ENCODE results near the gene CFAP20DC. TPM values are rescaled to one million over a fixed set of nuclear protein-coding genes. Genes with fewer than 3 reads are reported as not detected.
"Not testable (repeated sequence)": the region's sequence is repeated elsewhere in the genome, so short reads cannot be mapped to it uniquely, and the experiment has no call there.

CFAP20DC gene
- total and polyA plus RNA-seq, 2 experiments from 2014 or later, result 7.4 to 11.4 TPM

- TF ChIP-seq CTCF (conservative IDR thresholded peaks at IDR 0.05; ENCODE audit: low read depth in 2 of 2), result peak; percentile 91 to 95
- TF ChIP-seq STAT1 (IDR thresholded peaks at IDR 0.05; ENCODE audit: unreplicated experiment), result no peak
- Histone ChIP-seq H2AFZ (no peak overlapping the region), H3F3A (replicated peaks; ENCODE audit: low read depth) (no peaks in the 10 kb centered on the region), H3K27ac (ENCODE audit: low read depth) (no peak overlapping the region), H3K79me2 (replicated peaks; ENCODE audit: insufficient read depth) (no peaks in the 10 kb centered on the region), H3K36me3 (ENCODE audit: insufficient read depth) (no peaks in the 10 kb centered on the region), H3K9me2 (ENCODE audit: insufficient read depth) (no peaks in the 10 kb centered on the region), H3K4me2 (no peak overlapping the region), H3K4me1 (ENCODE audit: insufficient read depth) (no peaks in the 10 kb centered on the region), H3K4me3 (no peak overlapping the region), H4K20me1 (replicated peaks; ENCODE audit: insufficient read depth) (no peaks in the 10 kb centered on the region), H3K27me3 (ENCODE audit: insufficient read depth) (no peaks in the 10 kb centered on the region)
- peak; percentile 80 for ATAC-seq
- H3K27ac Mint-ChIP-seq, result no peak overlapping the region
- H3K9me3 Mint-ChIP-seq, result peaks cover 3% of the 10 kb centered on the region; the same call in 1 of the 3 replicates
- DNase-seq (ENCODE audit: low spot score), result peak; percentile 85
- H3K27me3 Mint-ChIP-seq (ENCODE audit: insufficient read depth, low read depth, poor library complexity), result no peaks in the 10 kb centered on the region
- no peaks in the 10 kb centered on the region for H3K36me3 Mint-ChIP-seq (ENCODE audit: low read depth)
- peaks cover 4% of the 10 kb centered on the region; the same call in 2 of the 3 replicates for H3K4me1 Mint-ChIP-seq
- H3K4me3 Mint-ChIP-seq, result no peak overlapping the region
Observed at GRCh38 chr3:58824285-58824684, 225.5 kb downstream of the CFAP20DC start.

- not testable (repeated sequence) for H3K27me3 Mint-ChIP-seq (ENCODE audit: insufficient read depth, low read depth, poor library complexity); H3K4me3 ChIP-seq; H3K27ac Mint-ChIP-seq; H3K27ac ChIP-seq (ENCODE audit: low read depth); H3K9me2 ChIP-seq (ENCODE audit: insufficient read depth); H3K4me1 Mint-ChIP-seq; H3K27me3 ChIP-seq (ENCODE audit: insufficient read depth); H3K4me1 ChIP-seq (ENCODE audit: insufficient read depth); H2AFZ ChIP-seq; H4K20me1 ChIP-seq (replicated peaks; ENCODE audit: insufficient read depth); H3K36me3 ChIP-seq (ENCODE audit: insufficient read depth); H3K4me2 ChIP-seq; DNase-seq (ENCODE audit: low spot score); H3K79me2 ChIP-seq (replicated peaks; ENCODE audit: insufficient read depth); ATAC-seq; H3K4me3 Mint-ChIP-seq; H3F3A ChIP-seq (replicated peaks; ENCODE audit: low read depth)
- Mint-ChIP-seq H3K36me3 (ENCODE audit: low read depth) (peaks cover 29% of the 10 kb centered on the region), H3K9me3 (peaks cover 41% of the 10 kb centered on the region)
Observed at GRCh38 chr3:58806551-58807244, 243.1 kb downstream of the CFAP20DC start.

- Mint-ChIP-seq H3K4me3 (no peak overlapping the region), H3K36me3 (ENCODE audit: low read depth) (peaks cover 29% of the 10 kb centered on the region), H3K27me3 (ENCODE audit: insufficient read depth, low read depth, poor library complexity) (peaks cover under 1% of the 10 kb centered on the region), H3K9me3 (peaks cover 34% of the 10 kb centered on the region), H3K27ac (no peak overlapping the region), H3K4me1 (no peaks in the 10 kb centered on the region)
- Histone ChIP-seq H3K4me1 (ENCODE audit: insufficient read depth) (no peaks in the 10 kb centered on the region), H3K36me3 (ENCODE audit: insufficient read depth) (no peaks in the 10 kb centered on the region), H4K20me1 (replicated peaks; ENCODE audit: insufficient read depth) (no peaks in the 10 kb centered on the region), H3F3A (replicated peaks; ENCODE audit: low read depth) (no peaks in the 10 kb centered on the region), H3K79me2 (replicated peaks; ENCODE audit: insufficient read depth) (no peaks in the 10 kb centered on the region; the same call in 1 of the 2 replicates), H3K27me3 (ENCODE audit: insufficient read depth) (no peaks in the 10 kb centered on the region), H3K9me2 (ENCODE audit: insufficient read depth) (no peaks in the 10 kb centered on the region; the same call in 1 of the 2 replicates), H3K4me2 (no peak overlapping the region), H3K27ac (ENCODE audit: low read depth) (no peak overlapping the region), H3K4me3 (no peak overlapping the region), H2AFZ (no peak overlapping the region)
- ATAC-seq (no peak), DNase-seq (ENCODE audit: low spot score) (no peak)
- TF ChIP-seq JUNB (IDR thresholded peaks at IDR 0.05; ENCODE audit: unreplicated experiment), result no peak
- no peak for TF ChIP-seq NANOG (IDR thresholded peaks at IDR 0.05; ENCODE audit: borderline replicate concordance)
- TF ChIP-seq ZNF114 (CRISPR knock-in tag; IDR thresholded peaks at IDR 0.05), result no peak
- no peak for TF ChIP-seq STAT1 (IDR thresholded peaks at IDR 0.05; ENCODE audit: unreplicated experiment)
- no peak for TF ChIP-seq EZH2 (IDR thresholded peaks at IDR 0.05; ENCODE audit: low read depth, unreplicated experiment)
- no peak for TF ChIP-seq POLR2AphosphoS5 (IDR thresholded peaks at IDR 0.05; ENCODE audit: low read depth)
- no peak for TF ChIP-seq ETS1 (IDR thresholded peaks at IDR 0.05)
- no peak for TF ChIP-seq CTCF (conservative IDR thresholded peaks at IDR 0.05; ENCODE audit: low read depth in 2 of 2)
- no peak for TF ChIP-seq CREB1 (CRISPR knock-in tag; IDR thresholded peaks at IDR 0.05; ENCODE audit: low read depth)
- no peak for TF ChIP-seq EZH2phosphoT487 (IDR thresholded peaks at IDR 0.05; ENCODE audit: unreplicated experiment)
Observed at GRCh38 chr3:58804914-58805313, 244.9 kb downstream of the CFAP20DC start.
